Measurements from ENCODE around the gene ARL14.

The ARL14 gene

DNA sequence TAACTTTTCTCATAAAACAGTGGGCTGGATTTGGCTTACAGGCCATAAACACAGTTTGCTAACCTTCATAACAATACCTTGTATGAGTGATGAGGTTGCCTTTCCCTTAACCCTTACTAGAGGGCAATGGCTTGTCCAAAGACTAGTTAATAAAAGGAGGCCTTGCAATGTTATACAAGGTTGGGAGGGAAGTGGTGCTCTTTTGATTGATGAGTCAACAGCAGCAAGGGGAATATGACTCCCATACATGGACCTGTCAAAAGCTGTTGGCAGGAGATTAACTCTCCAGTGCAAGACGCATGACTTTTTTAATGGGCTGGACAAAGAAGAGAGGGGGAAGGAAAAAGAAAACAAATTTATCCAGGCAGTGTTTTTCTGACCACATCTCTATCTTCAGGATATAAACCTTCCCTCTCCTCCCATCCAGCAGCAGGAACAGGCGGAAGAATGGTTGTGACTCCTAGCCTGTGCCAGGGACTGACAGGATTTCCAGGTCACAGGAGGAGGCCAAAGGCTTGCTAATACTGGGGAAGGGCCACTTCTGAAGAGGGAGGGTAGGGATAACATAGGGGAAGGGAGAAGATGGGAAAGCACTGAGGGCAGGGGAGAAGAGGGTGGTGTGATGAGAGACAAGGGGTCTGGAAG is 35.2 kb upstream of the ARL14 start:
- H3K4me3 ChIP-seq (replicated peaks in 1 of 2; ENCODE audit: low read depth in 2 of 2, low read length in 2 of 2), result no peak overlapping the region
- TF ChIP-seq CTCF (IDR thresholded peaks at IDR 0.05; ENCODE audit: low read depth, low read length), result no peak
- DNase-seq (ENCODE audit: low read depth in 2 of 2), result peak; percentile 71 to 73

DNA sequence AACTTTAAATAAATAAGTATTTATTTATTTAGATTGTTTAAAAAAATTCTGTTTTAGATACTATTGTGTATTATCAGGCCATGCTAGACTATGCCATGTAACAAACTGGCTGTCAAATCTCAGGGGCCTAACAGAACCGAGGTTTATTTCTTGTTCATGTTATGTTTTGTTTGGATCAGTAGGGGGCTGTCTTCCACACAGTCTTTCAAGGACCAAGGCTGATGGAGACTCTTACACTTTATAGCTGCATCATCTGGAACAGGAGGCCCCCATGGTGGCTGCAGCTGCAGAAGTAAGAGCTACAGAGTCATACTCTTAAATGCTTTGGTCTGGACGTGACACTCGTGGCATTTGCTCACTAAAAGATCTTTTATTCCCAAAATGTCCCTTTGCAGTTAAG is 33.0 kb upstream of the ARL14 start:
- TF ChIP-seq CTCF (IDR thresholded peaks at IDR 0.05; ENCODE audit: low read depth, low read length), result no peak
- H3K4me3 ChIP-seq (replicated peaks in 1 of 2; ENCODE audit: low read depth in 2 of 2, low read length in 2 of 2), result no peak overlapping the region
- DNase-seq (ENCODE audit: low read depth in 2 of 2), result no peak

GRCh38 chr3:160644491-160644890 is 32.5 kb upstream of the ARL14 start:
- no peak for DNase-seq (ENCODE audit: low read depth in 2 of 2)
- H3K4me3 ChIP-seq (replicated peaks in 1 of 2; ENCODE audit: low read depth in 2 of 2, low read length in 2 of 2), result no peak overlapping the region
- no peak for TF ChIP-seq CTCF (IDR thresholded peaks at IDR 0.05; ENCODE audit: low read depth, low read length)

- TF ChIP-seq CTCF (IDR thresholded peaks at IDR 0.05; ENCODE audit: low read depth, low read length), result no peak
- no peak overlapping the region for H3K4me3 ChIP-seq (replicated peaks in 1 of 2; ENCODE audit: low read depth in 2 of 2, low read length in 2 of 2)
- no peak for DNase-seq (ENCODE audit: low read depth in 2 of 2)
Measured at GRCh38 chr3:160648701-160649100, 28.3 kb upstream of the ARL14 start.

- no peak for DNase-seq (ENCODE audit: low read depth in 2 of 2)
- no peak for TF ChIP-seq CTCF (IDR thresholded peaks at IDR 0.05; ENCODE audit: low read depth, low read length)
- H3K4me3 ChIP-seq (replicated peaks in 1 of 2; ENCODE audit: low read depth in 2 of 2, low read length in 2 of 2), result no peak overlapping the region
Measured at GRCh38 chr3:160649596-160649995, 27.4 kb upstream of the ARL14 start.

DNA sequence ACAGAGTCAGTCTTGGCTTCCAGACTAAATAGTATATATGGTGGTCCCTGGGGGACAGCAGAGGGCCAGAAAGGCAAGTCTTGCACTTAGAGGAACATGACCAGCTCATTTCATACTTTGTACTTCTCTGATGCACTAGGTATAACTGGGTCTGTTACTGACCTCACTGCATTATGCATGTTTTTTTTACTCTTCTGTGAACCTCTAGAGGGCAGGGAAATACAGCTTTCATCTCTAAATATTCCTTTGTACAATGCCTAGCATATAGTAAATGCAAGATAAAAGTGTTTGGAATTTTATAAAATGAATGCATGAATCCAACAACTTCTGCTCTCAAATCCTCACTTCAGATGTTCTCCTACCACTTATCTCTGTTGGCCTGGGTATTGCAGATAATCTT is 23.4 kb upstream of the ARL14 start:
- no peak for DNase-seq (ENCODE audit: low read depth in 2 of 2)
- no peak for TF ChIP-seq CTCF (IDR thresholded peaks at IDR 0.05; ENCODE audit: low read depth, low read length)
- H3K4me3 ChIP-seq (replicated peaks in 1 of 2; ENCODE audit: low read depth in 2 of 2, low read length in 2 of 2), result no peak overlapping the region

DNA sequence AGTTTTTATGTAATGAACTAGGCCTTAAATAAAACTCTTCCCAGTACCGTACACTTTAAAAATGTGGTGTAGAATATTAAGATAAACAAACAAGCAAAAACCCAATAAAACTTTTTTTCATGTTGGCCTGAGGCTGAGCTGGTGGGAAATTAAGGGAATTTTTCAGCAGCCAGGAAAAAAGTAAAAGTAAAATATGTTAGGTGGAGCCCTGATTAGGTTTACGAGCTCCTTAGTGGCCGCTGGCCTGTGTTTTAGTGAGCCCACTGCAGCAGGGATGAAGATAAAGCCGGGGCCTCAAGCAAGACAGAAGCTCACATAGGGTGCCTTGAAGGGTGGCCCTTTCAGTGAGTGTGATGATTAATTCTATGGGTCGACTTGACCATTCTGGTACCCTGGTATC is 16.1 kb upstream of the ARL14 start:
- H3K4me3 ChIP-seq (replicated peaks in 1 of 2; ENCODE audit: low read depth in 2 of 2, low read length in 2 of 2), result no peak overlapping the region
- no peak for DNase-seq (ENCODE audit: low read depth in 2 of 2)
- no peak for TF ChIP-seq CTCF (IDR thresholded peaks at IDR 0.05; ENCODE audit: low read depth, low read length)
